IgD-negative memory B cell (primary cell): ENCODE results near the gene MMS19. TPM values are rescaled to one million over a fixed set of nuclear protein-coding genes. Genes with fewer than 3 reads are reported as not detected.

ENCODE experiments used
- H3K27ac Mint-ChIP-seq, 3 donors: one replicate each; pipeline ENCODE4 v1.8.0; 2020 to 2022; ENCODE audit warnings: mild to moderate bottlenecking in 3 of 3, mixed read lengths in 3 of 3, moderate library complexity in 1 of 3
- H3K27me3 Mint-ChIP-seq: one replicate; pipeline ENCODE4 v1.8.0; 2021; ENCODE audit warnings: mixed read lengths
- H3K36me3 Mint-ChIP-seq: one replicate; pipeline ENCODE4 v1.8.0; 2020; ENCODE audit warnings: mild to moderate bottlenecking, mixed read lengths
- H3K4me1 Mint-ChIP-seq, 3 donors: one replicate each; pipeline ENCODE4 v1.8.0; 2020 to 2022; ENCODE audit warnings: mixed read lengths in 3 of 3, mild to moderate bottlenecking in 1 of 3
- H3K4me3 Mint-ChIP-seq, 4 donors: one replicate each; pipeline ENCODE4 v1.8.0; 2020 to 2022; ENCODE audit warnings: mild to moderate bottlenecking in 4 of 4, mixed read lengths in 4 of 4, moderate library complexity in 3 of 4
- H3K9me3 Mint-ChIP-seq, 3 donors: one replicate each; pipeline ENCODE4 v1.8.0; 2020 to 2021; ENCODE audit warnings: mixed read lengths in 3 of 3, mild to moderate bottlenecking in 1 of 3
- polyA plus RNA-seq: library from polyadenylated mRNA; unstranded; fragments of 300-500 nt; fragmentation: Illumina TruSeq; gene quantifications from one replicate; pipeline ENCODE4 v1.2.3, GENCODE V29; 2021

The MMS19 gene
- polyA plus RNA-seq, 1 donor from 2014 or later: 29.1 TPM

DNA sequence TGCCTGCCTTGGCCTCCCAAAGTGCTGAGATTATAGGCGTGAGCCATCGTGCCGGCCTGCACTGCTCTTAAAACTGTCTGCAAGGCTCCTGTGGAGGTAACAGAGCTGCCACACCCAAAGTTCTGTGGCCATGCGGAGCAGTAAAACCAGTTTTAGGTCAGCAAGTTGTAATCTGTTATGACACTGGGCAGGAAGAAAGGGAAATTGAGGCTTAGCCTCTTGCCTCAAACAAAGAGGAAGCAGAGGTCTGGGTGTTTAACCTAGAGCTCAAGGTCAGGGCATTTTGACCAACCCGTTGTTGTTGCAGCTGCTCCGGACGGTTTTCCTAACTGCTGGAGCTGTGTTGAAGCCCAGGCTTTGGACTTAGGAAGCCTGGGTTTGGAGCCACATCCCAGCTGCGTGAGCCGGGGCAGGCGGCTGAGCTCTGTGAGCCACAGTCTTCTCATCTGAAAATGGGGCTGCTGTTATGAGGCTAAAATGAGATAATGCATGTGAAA is 89.7 kb downstream of the MMS19 start:
- H3K27ac Mint-ChIP-seq: no peak overlapping the region
- H3K27me3 Mint-ChIP-seq: no peaks in the 10 kb centered on the region
- H3K4me3 Mint-ChIP-seq: no peak overlapping the region

More for the DNA sequence above, 89.7 kb downstream of the MMS19 start:
- peaks cover 6 to 8% (median 7%) of the 10 kb centered on the region in 3 donors for H3K4me1 Mint-ChIP-seq
- no peaks in the 10 kb centered on the region for H3K9me3 Mint-ChIP-seq
- H3K36me3 Mint-ChIP-seq: peaks cover 2% of the 10 kb centered on the region

Other genes starting within 250 kb of the MMS19 start
- gene ARHGAP19, start 205.8 kb downstream of the MMS19 start, polyA plus RNA-seq: 7.3 TPM
- gene FRAT1, start 179.2 kb downstream of the MMS19 start, polyA plus RNA-seq: 6.2 TPM
- 7.3 TPM for gene FRAT2, start 163.7 kb downstream of the MMS19 start, polyA plus RNA-seq
- gene RRP12, start 97.1 kb downstream of the MMS19 start, polyA plus RNA-seq: 15.0 TPM
- 192 TPM for gene PGAM1, start 72.2 kb downstream of the MMS19 start, polyA plus RNA-seq
- gene EXOSC1, start 52.4 kb downstream of the MMS19 start, polyA plus RNA-seq: 60.6 TPM
- gene ZDHHC16, start 52.2 kb downstream of the MMS19 start, polyA plus RNA-seq: 23.3 TPM
- gene UBTD1, start 502 bp upstream of the MMS19 start, polyA plus RNA-seq: 1.2 TPM
- gene ANKRD2, start 74.4 kb upstream of the MMS19 start, polyA plus RNA-seq: not detected
- not detected for gene HOGA1, start 86.0 kb upstream of the MMS19 start, polyA plus RNA-seq
- gene C10orf62, start 91.3 kb upstream of the MMS19 start, polyA plus RNA-seq: not detected
- gene MORN4, start 135.1 kb upstream of the MMS19 start, polyA plus RNA-seq: 2.1 TPM
- gene PI4K2A, start 142.2 kb upstream of the MMS19 start, polyA plus RNA-seq: 10.0 TPM
- 3.3 TPM for gene AVPI1, start 188.8 kb upstream of the MMS19 start, polyA plus RNA-seq
- gene MARVELD1, start 215.3 kb upstream of the MMS19 start, polyA plus RNA-seq: 0.40 TPM
- 35.4 TPM for gene ZFYVE27, start 238.7 kb upstream of the MMS19 start, polyA plus RNA-seq